Raji (cell line): ENCODE results near the gene FAH.

Source experiments
- POLR2A ChIP-seq: IDR thresholded peaks from 2 replicates; pipeline ENCODE4 v1.6.1; 2011; ENCODE audit warnings: low read depth, low read length, control low read depth; ENCODE audit not compliant: insufficient read depth

Gene FAH

DNA sequence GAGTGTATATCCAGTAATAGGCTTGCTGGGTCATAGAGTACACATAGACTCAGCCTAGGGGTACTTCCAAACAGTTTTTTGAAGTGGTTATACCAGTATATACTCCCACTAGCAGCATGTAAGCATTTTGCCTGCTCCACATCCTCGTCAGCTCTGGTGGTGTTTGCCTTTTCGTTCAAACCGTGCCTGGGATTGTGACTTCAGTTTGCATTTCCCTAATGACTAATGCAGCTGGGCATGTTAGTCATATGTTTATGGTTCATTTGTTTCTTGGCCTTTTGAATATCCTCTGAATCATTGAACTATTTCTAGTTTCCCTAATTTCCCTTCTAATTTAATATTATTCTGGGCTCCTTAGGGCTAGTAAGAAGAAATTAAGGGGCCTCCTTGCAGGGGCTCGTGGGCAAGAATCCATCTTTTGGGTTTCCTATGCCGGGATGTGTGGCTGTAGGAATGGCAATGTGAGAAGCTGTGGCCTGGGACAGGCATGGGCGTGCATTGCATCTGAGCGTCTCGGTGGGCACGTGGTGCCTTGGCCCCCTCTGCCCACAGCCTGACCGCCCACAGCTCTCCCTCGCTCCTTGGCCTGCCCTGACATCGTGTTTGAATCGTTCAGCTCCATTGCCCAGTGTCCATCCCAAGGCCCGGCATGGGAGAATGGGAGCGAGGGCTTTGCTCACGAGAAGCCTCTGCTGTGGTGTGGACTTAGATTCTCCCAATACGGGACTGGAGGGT is 26.4 kb downstream of the FAH start:
- no peak for TF ChIP-seq POLR2A

DNA sequence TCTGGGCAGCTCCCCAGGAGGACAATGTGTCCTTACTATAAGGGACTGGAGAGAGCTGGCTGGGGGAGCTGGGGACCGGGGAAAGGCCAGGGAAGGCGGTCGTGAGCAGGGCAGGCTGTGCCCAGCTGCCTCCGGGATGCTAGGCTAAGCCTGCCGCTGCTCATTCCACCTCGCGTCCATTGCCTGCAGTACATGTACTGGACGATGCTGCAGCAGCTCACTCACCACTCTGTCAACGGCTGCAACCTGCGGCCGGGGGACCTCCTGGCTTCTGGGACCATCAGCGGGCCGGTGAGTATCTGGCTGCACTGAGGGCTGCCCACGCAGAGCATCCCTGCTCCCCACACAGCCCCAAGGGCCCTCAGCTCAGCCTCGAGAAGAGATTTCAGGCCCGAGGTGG is 27.1 kb downstream of the FAH start:
- TF ChIP-seq POLR2A: no peak

GRCh38 chr15:80180468-80180867 is 27.7 kb downstream of the FAH start:
- no peak for TF ChIP-seq POLR2A

DNA sequence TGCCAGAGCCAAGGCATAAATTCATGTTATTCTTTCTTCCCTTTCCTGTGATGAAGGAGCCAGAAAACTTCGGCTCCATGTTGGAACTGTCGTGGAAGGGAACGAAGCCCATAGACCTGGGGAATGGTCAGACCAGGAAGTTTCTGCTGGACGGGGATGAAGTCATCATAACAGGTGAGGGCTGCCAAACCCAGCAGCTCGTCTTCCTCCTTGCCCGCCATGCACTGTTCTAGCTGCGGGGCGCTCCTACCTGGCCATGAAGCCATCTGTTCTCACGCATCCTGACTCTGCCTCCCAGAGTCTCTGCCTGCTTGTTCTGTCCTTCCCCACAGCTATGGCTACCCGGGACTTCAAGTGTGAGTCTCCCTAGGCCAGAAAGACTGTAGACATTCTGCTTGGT is 28.2 kb downstream of the FAH start:
- no peak for TF ChIP-seq POLR2A

- no peak for TF ChIP-seq POLR2A
Measured at GRCh38 chr15:80182611-80183261, 29.9 kb downstream of the FAH start.

- no peak for TF ChIP-seq POLR2A
Measured at GRCh38 chr15:80183306-80183705, 30.5 kb downstream of the FAH start.

- TF ChIP-seq POLR2A: no peak
Measured at GRCh38 chr15:80183886-80184285, 31.1 kb downstream of the FAH start.

- TF ChIP-seq POLR2A: no peak
Measured at GRCh38 chr15:80184554-80184953, 31.8 kb downstream of the FAH start.

DNA sequence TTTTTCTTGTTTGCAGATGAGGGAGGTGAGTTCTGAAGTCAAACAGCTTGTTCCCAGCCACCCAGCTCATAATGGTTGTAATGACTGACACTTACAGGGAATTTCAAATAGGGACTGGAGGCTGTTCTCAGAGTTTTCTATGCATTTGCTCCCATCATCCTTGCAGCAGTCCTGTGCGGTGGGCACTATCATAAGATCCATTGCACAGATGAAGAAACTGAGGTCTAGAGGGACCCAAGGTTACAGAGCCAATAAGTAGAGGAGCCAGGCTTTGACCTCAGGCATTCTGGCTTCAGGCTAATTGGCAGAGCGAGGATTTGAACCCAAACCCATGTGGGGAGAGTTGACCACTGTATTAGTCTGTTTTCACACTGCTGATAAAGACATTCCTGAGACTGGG is 32.4 kb downstream of the FAH start:
- no peak for TF ChIP-seq POLR2A

- TF ChIP-seq POLR2A: no peak
Measured at GRCh38 chr15:80186066-80186465, 33.3 kb downstream of the FAH start.

GRCh38 chr15:80186597-80186996 is 33.8 kb downstream of the FAH start:
- TF ChIP-seq POLR2A: no peak

DNA sequence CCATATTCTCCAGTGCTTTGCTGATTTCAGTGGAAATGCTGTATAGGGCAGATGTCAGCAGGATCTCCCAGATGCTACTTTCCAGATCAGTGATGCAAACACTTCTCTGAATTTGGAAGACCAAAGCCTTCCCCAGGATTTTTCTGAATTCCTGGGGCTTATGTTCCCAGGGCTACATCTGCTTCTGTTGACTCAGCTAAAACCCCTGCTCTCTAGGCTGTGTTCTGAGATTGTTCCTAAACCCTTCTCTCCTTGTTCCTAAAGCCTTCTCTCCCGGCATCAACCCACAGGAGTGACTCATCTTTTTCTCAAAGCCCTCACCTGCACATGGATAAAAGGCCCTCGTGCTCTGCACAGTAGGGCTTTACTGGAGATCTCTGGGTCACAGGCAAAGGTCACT is 35.5 kb downstream of the FAH start:
- no peak for TF ChIP-seq POLR2A

DNA sequence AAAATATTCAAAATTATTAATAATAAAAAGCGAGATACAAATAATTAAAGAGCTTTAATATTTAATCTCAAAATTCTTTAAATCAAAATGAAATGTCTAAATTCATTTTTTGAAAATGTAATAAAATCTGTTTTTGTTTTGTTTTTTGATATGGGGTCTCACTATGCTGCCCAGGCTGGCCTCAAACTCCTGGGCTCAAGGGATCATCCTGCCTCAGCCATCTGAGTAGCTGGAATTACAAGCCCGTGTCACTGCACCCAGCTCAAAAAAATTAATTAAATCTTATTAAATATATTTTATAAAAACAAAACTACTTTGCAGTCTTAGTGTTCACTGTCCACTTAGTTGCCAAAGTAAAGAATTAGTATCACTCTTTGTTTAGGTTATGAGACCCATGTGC is 38.4 kb downstream of the FAH start:
- TF ChIP-seq POLR2A: no peak

GRCh38 chr15:80191897-80192595 is 39.2 kb downstream of the FAH start:
- TF ChIP-seq POLR2A: no peak

DNA sequence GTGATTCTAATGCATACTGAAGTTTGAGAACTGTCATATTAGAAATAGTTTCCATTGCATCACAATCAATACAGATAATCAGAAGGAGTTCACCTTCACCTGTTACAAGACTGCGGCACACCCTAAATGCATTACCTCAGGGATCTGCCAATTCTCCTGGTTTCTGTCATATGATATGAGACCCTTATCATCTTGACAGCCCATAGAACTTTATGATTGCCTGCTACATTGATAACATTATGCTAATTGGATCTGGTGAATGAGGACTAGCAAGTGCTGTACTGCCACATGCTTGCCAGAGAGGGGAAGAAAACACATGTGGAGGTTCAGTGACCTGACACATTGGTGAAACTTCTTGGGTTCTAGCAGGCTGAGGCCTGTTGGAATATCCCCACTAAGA is 41.4 kb downstream of the FAH start:
- TF ChIP-seq POLR2A: no peak

DNA sequence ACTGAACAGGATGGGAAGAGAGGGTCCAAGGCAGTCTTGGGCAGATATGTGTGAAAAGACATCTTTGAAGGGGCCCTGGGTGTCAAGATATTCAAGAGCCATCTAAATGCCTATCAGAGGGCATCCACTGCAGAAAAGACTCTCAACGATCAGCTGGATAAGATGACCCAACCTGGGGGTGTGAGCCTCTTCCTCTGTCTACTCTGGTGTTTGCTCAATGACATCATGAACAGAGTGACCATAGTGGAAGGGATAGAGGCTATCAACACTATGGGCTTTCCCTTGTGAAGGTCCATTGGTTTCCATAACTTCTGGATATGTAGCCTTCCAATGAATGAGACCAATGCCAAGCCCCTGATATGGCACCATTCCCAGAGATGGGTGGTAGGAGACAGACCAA is 42.1 kb downstream of the FAH start:
- TF ChIP-seq POLR2A: no peak

GRCh38 chr15:80199366-80199765 is 46.6 kb downstream of the FAH start:
- TF ChIP-seq POLR2A: no peak

- no peak for TF ChIP-seq POLR2A
Measured at GRCh38 chr15:80199869-80200268, 47.1 kb downstream of the FAH start.
